Stimulated activated CD8-positive, alpha-beta memory T cell treated with anti-CD3 and anti-CD28 coated beads, Interleukin-15, amount 100 ng/mL, for 1 hour (primary cell): ENCODE data around the gene DMD.
"Not testable (repeated sequence)": the region's sequence is repeated elsewhere in the genome, so short reads cannot be mapped to it uniquely, and the experiment has no call there.

ENCODE experiments used
- DNase-seq: peaks from one replicate; pipeline ENCODE4 v3.0.0-alpha.2; 2020; ENCODE audit warnings: low read depth

The DMD gene

DNA sequence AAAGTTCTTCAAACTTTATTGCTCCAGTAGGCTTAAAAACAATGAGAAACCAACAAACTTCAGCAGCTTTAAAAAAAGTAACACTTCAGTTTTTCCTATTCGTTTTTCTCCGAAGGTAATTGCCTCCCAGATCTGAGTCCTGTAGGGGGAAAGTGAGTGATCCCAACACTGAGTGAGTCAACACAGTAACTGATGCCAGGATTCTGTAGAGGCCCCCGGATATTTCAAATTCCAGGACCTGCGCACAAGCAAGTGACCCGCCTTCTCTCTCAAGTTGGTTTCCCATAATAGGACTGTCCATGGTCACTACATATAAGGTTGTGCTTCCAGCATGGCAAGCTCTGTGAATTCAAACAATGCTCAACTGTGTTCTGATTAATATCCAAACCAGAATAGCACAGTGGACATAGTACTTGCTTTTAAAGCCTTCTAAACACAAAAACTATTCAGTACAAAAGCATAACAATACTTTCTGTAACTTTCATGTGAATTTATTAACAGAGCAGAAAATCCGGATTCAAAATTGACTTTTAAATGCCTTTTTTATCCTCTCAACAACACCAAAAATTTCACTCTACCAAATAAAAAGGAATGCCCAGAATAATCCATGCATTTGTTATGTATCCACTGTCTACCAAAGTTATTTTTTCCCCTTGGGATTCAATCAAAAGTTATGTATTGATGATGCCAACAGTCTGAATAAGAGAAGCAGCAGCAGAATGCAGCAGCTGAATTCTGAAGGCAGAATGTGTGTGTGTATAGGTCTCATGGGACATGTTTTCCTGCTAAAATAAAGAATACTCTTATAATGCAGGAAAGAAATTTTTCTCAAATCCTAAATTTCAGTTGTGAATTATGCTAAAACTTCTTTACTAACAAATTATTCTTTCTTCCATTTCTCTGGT is at the start of gene DMD:
TSS of gene DMD (minus strand) at position 194 of the 905 bp plus-strand sequence. CDS start 237 bp downstream, outside the sequence.
- DNase-seq, result no peak

DNA sequence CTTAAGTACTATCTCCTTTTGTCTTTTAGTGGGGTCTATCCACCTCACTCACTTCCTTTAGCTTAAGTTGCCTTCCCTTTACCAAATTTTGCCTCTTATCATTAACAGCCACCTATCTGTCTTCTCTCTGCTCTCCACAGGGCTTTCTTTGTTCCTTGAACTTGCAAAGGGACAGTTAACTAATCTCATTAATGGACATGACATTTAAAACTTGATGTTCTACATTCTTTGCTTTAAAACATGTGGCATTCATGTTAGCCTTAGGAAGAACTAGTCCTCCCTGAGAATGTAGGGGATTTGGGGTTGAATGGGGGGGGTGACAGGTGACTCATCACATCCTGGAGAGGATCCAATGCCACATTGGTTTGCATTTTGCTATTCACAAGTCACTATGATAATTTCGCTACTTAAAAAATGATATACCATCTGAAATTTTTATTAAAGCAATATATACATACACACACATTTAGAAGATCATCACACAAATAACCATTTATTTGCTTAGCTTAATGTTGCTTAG is 41.0 kb upstream of the DMD start:
- no peak for DNase-seq

DNA sequence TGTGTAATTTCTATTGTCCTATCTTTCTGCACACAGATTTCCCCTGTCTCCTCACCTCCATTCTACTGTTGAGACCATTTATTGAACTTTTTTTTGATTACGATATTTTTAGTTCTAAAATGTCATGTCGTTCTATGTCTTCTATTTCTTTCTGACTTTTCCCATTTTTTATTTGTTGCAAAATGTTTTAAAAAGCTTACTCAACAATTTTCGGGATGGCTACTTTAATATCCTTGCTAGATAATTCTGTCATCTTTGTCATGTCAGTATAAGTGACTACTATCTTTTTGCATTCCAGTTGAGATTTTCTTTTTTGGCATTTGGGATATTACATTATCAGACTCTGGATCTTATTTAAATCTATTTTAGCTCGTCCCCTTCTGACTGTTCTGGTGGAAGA is 7.5 kb upstream of the DMD start:
- no peak for DNase-seq

DNA sequence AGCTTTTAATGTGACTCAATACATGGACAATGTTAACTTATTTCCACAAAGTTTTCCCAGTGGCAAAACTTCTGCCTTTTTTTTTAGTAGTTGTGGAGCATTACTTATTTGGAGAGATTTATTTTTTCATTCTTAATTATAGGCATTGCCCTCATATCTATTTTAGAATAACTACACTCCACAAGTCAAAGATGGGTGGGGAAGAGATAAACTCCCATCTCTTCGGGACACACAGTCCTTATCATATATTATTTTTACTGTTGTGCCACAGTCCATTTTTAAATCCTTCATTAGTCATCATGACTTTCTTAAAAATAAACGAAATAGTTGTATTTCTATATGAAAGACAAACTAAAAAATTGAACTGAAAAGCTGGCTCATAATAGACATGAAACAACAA is 1.2 kb downstream of the DMD start:
- no peak for DNase-seq

DNA sequence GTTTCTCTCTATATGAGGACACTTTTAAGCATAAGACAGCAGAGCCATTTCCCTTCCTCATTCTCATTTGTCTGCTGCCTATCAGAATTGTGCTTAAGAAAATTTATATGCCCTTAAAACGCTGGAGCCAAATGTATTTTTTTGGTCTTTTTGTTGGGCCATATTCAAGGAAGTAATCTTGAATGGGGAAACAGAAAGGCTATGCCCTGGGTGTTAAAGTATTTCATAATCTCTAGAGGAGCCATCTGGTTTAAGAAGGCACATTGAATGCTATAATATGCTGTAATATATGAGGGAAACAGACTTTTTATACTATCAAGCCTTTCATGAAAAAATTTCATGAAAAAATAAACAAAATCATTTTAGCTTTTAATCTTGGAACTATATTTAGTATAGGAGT is 4.3 kb downstream of the DMD start:
- no peak for DNase-seq

DNA sequence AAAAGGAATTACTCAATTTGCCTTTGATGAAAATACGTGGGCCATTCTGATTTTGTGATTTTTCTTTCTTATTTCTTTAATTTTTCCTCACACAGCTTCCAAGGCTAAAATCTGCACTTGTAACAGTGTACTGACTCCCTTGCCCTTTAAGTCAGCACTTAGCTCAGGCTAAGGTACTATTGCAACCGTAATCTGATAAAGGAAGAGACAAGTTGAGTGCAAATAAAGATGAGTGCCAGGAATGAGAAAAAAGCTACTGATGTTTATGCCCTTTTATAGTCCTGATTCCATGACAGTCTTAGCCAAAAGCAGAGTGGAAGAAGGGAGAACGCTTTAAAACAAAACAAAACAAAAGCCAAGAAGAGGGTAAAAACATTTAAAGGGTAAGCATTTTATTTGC is 6.0 kb downstream of the DMD start:
- no peak for DNase-seq

DNA sequence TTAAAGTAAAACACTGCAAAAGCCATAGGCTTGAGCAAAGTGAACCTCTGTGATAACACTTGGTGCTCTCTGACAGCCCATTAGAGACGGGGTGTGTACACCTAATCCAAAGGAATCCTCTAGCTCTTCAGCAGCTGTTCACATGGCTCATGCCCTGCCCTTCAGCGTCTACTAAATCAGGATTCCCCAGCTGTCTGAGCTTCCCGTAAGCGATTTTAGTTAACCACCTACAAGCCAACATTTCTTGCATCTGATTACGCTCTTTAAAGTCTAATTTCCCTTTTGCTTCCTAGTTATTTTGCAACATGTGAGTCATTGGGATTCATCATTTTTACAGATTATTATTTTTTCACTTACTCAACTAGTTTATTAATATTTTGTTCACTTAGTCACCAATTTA is 6.5 kb downstream of the DMD start:
- DNase-seq, result no peak

DNA sequence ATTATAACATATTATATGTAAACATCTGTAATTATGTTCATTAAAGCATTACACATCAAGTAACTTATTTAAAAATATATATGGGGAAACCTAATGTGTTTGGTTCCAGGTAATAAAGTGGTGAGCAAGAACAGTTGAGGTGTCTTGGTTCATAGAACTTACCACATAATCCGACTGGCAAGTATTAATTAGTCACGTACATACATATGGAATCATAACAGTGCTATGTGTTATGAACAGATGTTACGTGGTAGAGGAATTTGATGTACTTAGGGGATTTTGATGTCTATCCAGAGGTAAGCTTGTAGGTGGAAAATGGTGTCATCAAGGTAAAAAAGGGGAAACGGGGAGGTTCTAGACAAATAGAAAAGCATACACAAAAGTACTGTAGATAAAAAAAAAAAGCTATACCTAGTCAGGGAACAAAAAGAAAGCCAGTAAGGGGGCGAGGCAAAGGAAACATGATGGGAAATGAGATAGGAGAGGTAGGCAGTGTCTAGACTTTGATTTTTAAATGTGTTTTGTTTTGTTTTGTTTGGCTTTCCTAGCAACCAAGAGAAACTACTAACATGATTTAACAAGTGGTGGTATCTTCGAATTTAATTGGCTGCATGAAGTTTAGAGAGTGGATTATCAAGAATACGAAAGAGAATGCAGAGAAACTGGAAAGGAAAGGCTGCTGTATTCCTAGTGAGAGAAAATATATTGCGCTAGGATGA is 12.6 kb downstream of the DMD start:
- no peak for DNase-seq

DNA sequence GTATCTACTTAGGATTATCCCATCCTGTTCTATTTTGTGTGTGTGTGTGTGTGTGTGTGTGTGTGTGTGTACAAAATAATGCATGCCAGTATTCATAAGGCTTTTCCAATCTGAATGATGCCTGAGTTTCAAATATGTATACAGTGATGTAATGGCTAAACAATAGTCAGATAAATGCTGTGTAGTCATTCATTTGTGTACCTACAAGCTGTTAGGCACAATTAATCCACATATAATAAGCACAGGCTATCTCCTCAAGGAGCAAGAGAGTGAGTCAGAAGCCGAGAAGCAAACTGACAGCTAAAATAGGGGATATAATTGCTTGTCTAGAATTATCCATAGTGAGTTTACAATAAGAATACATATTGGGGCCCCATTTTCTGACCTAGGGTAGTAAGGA is 15.7 kb downstream of the DMD start:
- DNase-seq, result no peak

DNA sequence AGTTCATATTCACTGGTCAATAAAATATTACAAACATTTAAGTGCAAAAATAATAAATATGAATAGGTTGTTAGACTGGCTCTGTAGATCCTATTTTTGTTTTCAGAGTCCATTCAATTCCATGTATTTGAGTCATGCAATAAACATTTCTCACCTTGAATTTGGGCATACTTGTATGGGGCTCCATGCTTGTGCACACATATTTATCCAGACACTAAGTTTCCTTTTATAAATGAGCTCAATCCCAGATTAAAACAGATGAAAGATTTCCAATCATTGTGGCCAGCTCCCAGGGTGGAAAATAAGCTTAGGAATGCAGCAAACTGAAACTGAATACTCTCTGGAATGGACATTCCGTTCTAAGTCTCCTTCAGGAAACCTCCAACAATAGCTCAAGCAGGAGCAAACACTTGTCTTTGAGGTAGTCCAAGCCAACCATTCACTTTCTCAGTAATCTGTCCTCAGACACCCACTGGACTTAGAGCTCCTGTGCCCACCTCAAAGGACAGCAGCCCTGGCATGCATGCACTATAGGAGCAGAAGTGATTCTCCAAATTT is 16.4 kb downstream of the DMD start:
- no peak for DNase-seq

DNA sequence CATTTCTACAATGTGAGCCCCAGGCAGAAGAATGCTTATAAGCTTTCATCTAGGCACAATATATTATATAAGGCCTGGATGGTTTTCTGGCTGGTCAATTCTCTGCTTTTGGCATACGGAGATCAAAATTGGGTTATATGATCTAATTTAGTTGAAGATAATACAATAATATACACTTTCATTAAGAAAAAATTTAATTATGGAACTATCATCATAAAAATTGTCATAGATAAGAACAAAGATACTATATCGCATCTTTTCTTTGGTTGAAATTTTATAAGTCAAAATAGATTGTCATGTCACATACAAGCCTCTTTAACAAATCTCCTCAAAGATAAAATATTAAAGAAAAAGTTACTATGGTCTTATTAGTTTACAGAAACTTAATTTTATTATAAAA is 17.1 kb downstream of the DMD start:
- no peak for DNase-seq

DNA sequence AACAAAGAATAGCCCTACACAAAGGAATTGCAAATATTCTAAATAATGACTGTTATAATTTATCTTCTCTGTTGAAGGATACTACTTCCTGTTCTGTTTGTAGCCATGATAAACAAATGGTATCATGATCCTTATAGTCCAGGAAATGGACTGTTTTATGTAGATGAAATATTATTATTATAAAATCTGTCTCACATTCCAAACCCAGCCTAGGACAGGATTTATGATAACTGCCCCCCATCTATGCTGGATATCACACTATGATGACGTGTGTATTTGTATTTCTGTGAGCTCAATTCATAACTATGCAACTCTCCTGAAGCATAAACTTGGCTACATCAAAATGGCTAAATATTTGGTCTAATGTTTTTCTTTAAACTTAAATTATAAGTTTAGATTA is 21.3 kb downstream of the DMD start:
- DNase-seq, result no peak

DNA sequence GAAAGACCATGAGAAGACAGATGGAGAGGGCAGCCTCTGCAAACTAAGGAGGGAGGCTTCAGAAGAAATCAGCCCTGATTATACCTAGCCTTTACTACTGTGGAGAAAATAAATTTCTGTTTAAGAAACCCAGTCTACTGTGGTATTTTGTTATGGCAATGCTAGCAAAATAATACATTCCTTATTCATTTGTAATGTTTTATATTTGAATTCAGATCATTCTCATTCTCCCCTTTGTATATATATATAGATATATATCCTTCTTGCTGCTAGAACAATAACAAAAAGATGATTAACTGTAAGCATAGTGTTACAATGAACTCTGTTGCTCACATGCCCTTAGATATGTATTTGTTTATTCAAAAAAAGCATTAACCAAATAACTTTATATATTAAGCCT is 22.5 kb downstream of the DMD start:
- DNase-seq, result no peak

DNA sequence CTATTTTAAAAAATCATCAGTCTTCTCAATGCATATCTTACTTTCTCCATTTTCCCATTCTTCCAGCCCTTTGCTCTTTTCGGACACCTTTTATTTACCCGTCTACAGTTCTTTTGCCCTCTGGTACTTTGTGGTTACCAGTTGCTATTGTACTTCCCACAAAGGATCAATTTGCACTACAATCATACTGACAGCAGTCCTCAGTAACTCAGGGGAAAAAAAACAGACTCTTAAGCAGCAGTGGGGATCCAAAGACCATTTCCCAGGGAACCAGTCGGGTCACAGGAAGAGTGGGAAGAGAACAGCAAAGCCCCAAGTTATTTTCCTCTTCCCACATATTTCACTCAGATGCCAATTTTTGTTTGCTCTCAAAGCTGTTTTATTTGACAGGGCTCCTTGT is 23.1 kb downstream of the DMD start:
- no peak for DNase-seq

DNA sequence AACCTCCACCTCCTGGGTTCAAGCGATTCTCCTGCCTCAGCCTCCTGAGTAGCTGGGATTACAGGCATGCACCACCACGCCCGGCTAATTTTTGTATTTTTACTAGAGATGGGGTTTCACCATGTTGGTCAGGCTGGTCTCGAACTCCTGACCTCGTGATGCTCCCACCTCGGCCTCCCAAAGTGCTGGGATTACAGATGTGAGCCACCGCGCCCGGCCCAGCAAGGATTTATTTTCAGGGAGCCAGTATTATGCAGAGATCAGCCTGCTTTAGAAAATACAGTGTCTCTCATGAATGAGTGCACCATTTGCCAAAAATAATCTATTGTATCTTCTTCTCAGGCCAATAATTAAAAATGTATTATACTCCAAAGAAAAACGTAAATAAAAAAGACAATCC is 26.5 kb downstream of the DMD start:
- DNase-seq, result not testable (repeated sequence)

DNA sequence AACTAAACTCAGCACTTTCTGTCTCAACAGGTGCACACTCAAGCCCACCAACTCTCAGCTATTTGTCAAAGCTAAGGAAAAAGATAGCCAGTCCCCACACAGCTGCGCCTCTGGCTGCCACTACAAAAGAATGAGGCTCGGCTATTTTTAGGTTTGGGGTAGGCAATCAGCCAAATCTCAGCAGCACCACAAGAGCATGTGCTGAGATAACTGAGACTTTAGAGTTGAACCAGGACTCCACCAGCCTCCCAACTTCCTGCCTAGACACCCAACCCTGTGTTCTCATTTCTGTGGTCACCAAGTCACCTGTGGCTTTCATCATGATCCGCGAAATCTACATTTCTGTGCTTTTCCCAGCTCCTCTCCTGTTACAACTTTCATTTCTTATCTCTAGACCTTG is 28.0 kb downstream of the DMD start:
- no peak for DNase-seq

DNA sequence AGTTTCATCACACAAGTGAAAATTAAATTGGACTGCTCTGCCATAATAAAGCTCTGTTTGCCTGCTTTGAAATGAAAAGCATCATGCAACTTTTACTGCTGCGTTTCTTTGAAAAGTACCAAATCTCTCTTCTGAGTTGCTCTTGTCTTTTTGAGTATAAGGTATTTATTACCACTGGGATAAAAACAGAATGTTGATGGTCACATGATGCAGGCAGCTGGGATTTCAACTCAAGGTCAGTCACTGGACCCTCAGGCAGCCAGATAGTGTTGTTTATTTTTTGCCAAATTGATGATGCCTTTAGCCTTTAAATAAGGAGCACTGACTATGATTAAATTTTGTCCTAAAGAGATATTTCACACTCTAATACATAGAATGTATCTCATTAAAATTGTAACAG is 32.7 kb downstream of the DMD start:
- DNase-seq, result no peak

DNA sequence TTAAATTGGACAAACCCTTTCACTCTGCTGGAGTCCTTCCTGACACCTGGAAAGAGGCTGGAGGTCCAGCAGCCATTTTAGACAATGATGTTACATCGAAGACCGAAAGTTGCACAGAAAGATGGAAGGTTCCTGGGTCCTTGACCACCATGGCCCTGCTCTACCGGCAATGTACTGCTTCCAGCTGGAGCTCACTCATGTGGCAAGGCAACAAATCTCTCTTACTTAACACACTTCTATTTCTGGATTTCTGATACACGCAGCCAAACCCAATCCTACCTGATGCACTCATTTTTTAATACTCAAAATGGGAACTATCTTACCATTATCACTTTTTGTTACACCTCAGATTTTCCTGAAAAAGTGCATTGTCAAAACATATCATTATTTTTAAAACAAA is 33.1 kb downstream of the DMD start:
- DNase-seq, result no peak

DNA sequence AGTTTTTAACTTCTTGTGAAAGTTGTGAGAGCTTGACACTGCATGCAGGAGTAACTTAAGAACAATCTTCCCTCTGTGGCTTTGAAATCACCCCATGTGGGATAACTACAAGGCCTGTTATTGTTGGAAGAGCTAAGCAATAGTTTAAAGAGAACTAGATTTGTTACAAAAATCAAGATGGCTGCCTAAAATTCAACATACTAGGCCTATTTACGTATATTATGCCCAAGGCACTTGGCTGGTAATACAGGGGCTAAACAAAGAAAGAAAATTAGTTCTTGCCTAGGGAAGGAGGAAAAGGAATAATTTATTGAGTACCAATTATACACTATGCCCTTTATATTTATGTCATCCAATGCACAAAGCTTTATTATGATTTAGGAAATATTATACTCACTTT is 36.1 kb downstream of the DMD start:
- DNase-seq, result no peak

DNA sequence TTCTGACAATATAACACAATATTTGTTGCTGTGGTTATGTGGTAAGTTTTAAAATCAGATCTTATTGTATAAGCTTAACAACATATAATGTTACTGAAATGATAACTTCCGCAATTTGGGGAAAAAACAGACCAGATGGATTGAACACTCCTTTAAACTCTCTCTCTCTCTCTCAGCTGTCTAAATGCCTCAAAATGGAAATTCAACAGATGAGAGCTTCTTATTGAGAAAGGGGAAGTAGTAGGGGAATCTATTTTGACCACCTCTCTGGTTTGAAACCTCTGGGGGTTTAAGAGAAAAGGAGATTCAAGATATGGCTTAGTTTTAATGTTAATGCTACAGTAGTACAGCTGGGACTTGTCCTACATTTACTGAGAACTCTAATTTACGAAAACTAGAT is 40.3 kb downstream of the DMD start:
- no peak for DNase-seq

DNA sequence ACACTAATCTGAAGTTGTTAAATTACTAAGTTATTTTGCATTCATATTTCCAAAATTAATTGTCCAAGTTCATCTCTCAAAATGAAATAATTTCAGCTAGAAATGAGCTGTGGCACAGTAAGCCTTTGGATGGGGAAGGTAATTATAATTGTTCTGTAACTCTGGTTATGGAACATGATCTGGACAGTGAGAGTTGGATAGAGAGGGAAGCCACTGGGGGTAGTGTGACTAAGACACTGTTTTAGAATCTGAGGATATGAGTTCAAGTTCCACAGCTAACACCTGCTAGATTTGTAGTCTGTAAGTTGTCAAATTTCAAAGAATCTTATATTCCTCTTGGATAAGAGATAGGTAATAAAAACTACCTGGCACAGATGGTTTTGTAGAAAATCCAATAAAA is 49.5 kb downstream of the DMD start:
- DNase-seq, result no peak

DNA sequence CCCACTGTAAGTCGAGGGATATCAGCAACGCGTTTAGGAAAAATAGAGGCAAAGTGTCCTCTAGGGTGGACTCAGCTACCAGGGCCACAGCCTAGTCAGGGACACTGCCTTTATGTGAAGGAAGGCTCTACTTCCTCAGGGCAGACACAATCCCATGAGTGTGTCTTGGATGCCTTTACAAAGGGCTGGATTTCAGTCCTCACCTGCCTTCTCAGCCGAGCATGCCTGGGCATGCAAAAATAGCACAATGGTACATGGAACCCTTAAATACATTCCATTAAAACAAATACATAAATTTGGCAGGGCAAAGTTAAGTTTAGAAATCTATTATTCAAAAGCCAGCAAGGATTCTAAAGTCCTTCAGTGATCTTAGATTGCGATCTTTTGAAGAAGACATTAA is 51.1 kb downstream of the DMD start:
- no peak for DNase-seq

DNA sequence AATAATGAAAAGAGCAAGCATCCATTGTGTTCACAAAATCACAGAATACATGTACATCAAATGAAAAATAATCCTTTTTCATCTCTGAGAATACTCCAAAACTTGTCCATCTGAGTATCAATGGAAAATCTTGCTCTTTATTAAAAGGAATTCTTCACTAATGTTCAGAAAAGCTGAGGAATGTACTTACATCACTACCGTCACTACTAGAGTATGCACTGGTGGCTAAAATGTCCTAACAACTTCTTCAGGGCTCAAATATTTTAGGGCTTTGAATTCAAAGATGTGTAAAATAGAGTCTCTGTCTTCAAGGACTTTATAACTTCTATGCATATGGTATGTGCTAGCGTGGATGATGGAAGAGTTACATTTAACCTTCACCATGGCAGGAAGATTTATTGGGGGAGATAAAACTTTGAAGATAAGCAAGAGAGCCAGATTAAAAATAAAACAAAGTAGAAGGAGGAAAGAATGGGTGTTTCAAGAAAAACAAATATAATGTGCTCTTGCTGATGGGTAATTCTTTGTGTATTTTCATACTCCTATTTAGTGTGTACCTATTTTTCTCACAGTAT is 55.1 kb downstream of the DMD start:
- DNase-seq, result no peak
